AML-193 (cell line): ENCODE data around the gene KIF23.

Source experiments
- DNase-seq, 2 experiments: peaks; one replicate each; lab custom pipeline; 2025; lab: John Stamatoyannopoulos, UW

The KIF23 gene

GRCh38 chr15:69491038-69491505 lies 76.9 kb downstream of the KIF23 start:
- DNase-seq: no peak

GRCh38 chr15:69493406-69493805 lies 79.3 kb downstream of the KIF23 start:
- DNase-seq: no peak

- DNase-seq: no peak
Observed at GRCh38 chr15:69496001-69496400, 81.9 kb downstream of the KIF23 start.

- no peak for DNase-seq
Observed at GRCh38 chr15:69497076-69497475, 82.9 kb downstream of the KIF23 start.

GRCh38 chr15:69497667-69498066 lies 83.5 kb downstream of the KIF23 start:
- no peak for DNase-seq
